Cardiac fibroblast (primary cell): Measurements from ENCODE around the gene CAMTA1.

Experiments used
- DNase-seq, 2 donors: peaks; one replicate each; pipeline versions ENCODE4 v3.0.0 to v3.0.0-alpha.2; 2010; ENCODE audit warnings: low read depth in 2 of 2
- H3K4me3 ChIP-seq, 2 donors: replicated peaks in 1 of 2; 1 replicate in 1 of 2; 2 replicates in 1 of 2; pipeline ENCODE4 v1.5.1; 2011; ENCODE audit warnings: low read depth in 2 of 2, low read length in 2 of 2, mild to moderate bottlenecking in 2 of 2, moderate library complexity in 1 of 2
- TF ChIP-seq, protein P1 (sequence below): IDR thresholded peaks from one replicate; pipeline ENCODE4 v1.5.1; 2011; ENCODE audit warnings: low read depth, mild to moderate bottlenecking, low read length, inconsistent platforms

CAMTA1 gene

DNA sequence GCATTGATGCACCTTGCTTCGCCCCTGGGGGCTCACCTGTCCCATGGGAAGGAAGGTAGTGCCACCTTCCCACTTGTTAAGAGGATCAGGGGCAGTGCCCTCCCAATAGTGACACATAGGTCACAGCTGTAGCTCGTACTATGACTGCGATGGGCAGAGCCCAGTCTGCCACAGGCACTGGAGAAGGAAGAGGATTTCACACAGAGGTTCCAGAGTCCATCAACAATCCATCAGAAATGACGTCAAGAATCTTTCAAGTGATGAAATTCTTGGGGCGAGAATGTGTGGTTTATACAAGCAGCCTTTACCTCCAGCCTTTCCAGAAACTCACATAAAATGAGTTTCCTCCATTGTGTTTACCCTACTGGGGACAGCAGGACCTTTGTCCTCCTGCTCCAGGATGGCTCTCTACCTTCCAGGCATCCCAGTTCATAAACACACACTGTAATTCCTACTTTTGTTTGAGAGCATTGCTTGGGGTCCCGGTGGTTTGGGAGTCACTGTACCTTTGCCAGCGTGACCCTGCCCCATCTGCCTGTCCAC lies 725.2 kb downstream of the CAMTA1 start:
- DNase-seq, result no peak
- no peak overlapping the region for H3K4me3 ChIP-seq
- TF ChIP-seq, protein P1, sequence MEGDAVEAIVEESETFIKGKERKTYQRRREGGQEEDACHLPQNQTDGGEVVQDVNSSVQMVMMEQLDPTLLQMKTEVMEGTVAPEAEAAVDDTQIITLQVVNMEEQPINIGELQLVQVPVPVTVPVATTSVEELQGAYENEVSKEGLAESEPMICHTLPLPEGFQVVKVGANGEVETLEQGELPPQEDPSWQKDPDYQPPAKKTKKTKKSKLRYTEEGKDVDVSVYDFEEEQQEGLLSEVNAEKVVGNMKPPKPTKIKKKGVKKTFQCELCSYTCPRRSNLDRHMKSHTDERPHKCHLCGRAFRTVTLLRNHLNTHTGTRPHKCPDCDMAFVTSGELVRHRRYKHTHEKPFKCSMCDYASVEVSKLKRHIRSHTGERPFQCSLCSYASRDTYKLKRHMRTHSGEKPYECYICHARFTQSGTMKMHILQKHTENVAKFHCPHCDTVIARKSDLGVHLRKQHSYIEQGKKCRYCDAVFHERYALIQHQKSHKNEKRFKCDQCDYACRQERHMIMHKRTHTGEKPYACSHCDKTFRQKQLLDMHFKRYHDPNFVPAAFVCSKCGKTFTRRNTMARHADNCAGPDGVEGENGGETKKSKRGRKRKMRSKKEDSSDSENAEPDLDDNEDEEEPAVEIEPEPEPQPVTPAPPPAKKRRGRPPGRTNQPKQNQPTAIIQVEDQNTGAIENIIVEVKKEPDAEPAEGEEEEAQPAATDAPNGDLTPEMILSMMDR, result no peak

DNA sequence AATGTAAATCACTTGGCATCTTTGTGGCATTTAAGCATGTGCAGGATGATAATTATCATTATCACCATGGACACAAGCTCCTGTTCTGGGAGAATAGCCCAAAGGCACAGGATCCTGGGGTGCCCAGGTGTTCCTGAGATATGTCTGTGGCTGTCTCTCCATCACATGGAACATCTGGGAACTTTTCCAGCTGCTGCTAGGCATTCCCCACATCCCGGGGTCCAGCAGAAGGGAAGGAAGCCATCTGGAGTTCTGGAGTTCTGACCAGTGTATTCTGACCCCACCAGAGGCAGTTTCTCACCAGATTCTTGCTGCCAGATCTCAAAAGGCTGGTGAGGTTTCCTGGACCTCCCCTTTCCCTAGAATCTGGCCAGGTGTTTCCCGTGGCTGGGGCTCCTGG lies 726.1 kb downstream of the CAMTA1 start:
- TF ChIP-seq, protein P1, result no peak
- no peak overlapping the region for H3K4me3 ChIP-seq
- no peak for DNase-seq

DNA sequence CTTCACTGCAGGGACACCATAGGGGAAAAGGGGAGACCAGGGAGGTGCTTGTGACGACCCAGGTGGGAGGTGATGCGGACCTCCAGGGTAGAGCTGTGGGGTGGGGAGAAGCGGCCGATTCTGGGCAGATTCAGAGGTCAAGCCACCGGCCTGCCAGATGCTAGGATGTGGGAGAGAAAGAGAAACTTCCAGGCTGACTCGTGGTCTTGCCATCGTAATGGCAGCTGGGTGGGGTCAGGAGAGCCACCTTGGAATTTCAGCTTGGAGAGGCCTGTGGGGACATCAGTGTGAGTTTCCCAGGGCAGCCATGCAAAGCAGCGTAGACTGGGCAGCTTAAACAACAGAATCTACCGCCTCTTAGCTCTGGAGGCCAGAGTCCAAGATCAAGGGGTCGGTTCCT lies 727.8 kb downstream of the CAMTA1 start:
- no peak for DNase-seq
- TF ChIP-seq, protein P1, result no peak

DNA sequence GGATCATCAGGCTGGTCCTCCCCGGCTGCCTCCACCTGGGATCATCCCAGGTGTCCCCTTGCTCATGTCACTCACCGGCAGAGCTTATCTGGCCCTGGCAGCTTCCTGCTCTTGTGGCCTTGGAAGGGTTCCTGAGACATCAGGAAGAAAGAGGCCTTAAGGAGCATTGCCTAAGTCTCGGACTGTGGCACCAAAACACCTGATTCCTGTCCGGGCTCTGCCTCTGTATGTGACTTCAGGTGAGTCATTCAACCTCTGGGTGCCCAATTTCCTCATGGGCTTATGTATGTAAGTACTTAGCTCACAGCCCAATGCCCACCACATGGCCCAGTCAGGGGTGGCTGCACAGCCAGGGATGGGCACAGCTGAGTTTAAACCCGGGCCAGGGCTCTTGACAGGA lies 729.9 kb downstream of the CAMTA1 start:
- TF ChIP-seq, protein P1, result no peak
- DNase-seq, result no peak

More for the DNA sequence above, 727.8 kb downstream of the CAMTA1 start:
- no peak overlapping the region for H3K4me3 ChIP-seq

DNA sequence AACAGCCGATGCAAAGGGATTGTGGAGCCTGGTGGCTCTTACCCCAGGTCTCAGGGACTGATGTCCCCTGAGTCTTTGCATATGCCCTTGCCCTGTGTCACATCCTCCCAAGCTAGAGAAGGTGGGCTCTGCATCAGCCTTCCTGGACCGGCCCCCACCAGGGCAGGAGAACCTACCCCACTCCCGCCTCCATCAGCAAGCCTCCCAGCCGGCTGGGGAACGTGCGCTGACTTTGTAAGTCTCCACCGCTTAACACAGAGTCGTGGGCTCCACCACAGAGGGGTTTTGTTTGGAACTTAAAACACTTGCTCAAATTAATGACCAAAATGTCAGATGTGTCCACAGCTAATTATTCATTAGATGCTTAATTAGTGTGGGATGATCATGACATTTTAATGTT lies 730.6 kb downstream of the CAMTA1 start:
- no peak for DNase-seq
- H3K4me3 ChIP-seq, result no peak overlapping the region
- TF ChIP-seq, protein P1, result no peak

More for the DNA sequence above, 729.9 kb downstream of the CAMTA1 start:
- H3K4me3 ChIP-seq, result no peak overlapping the region

DNA sequence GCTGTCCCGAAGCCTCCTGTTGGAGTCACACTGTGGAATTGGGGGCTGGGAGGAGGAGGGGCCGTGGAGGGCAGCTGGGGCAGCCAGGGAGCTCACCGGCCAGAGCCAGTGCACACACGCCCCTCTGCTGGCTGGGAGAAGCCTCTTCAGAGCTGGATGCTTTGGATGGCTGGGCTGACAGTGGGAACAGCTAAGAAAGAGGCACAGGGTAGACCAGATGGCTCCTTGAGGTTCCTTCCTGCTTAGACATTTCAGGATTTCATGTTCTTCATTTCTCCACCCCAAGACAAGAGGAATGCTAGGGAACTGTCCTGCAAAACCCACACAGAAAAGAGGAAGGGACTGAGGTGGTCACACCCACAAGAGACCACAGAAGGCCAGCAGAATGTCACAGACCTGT lies 731.1 kb downstream of the CAMTA1 start:
- no peak overlapping the region for H3K4me3 ChIP-seq
- DNase-seq, result no peak

More for the DNA sequence above, 731.1 kb downstream of the CAMTA1 start:
- TF ChIP-seq, protein P1, result no peak
